ENCODE results near the gene IL17F.
"Not testable (repeated sequence)": the region's sequence is repeated elsewhere in the genome, so short reads cannot be mapped to it uniquely, and the experiment has no call there.

IL17F gene

GRCh38 chr6:52243282-52243893 lies 912 bp downstream of the IL17F start:
- no peak for DNase-seq

GRCh38 chr6:52241819-52242218 lies 2.5 kb downstream of the IL17F start:
- DNase-seq = no peak

GRCh38 chr6:52233975-52234823 lies 10.1 kb downstream of the IL17F start:
- DNase-seq = no peak

- DNase-seq = no peak
Observed at GRCh38 chr6:52233005-52233404, 11.3 kb downstream of the IL17F start.

GRCh38 chr6:52231406-52232127 lies 12.7 kb downstream of the IL17F start:
- peak; percentile 7 for DNase-seq

- DNase-seq = no peak
Observed at GRCh38 chr6:52230685-52231084, 13.6 kb downstream of the IL17F start.

- DNase-seq = peak; percentile 10
Observed at GRCh38 chr6:52227495-52227894, 16.8 kb downstream of the IL17F start.

GRCh38 chr6:52221302-52221701 lies 23.0 kb downstream of the IL17F start:
- peak; percentile 6 for DNase-seq

- no peak for DNase-seq
Observed at GRCh38 chr6:52217761-52218160, 26.5 kb downstream of the IL17F start.

- DNase-seq = no peak
Observed at GRCh38 chr6:52216932-52217575, 27.2 kb downstream of the IL17F start.

- DNase-seq = no peak
Observed at GRCh38 chr6:52215787-52216186, 28.5 kb downstream of the IL17F start.

- peak; percentile 21 for DNase-seq
Observed at GRCh38 chr6:52213127-52213526, 31.2 kb downstream of the IL17F start.

- DNase-seq = no peak
Observed at GRCh38 chr6:52210227-52210626, 34.1 kb downstream of the IL17F start.

GRCh38 chr6:52209770-52210169 lies 34.5 kb downstream of the IL17F start:
- DNase-seq = no peak

GRCh38 chr6:52208612-52209011 lies 35.7 kb downstream of the IL17F start:
- no peak for DNase-seq

GRCh38 chr6:52207066-52207465 lies 37.2 kb downstream of the IL17F start:
- DNase-seq = no peak

GRCh38 chr6:52201493-52201892 lies 42.8 kb downstream of the IL17F start:
- DNase-seq = no peak

- no peak for DNase-seq
Observed at GRCh38 chr6:52201046-52201445, 43.3 kb downstream of the IL17F start.

GRCh38 chr6:52200088-52200487 lies 44.2 kb downstream of the IL17F start:
- DNase-seq = not testable (repeated sequence)

GRCh38 chr6:52195886-52196285 lies 48.4 kb downstream of the IL17F start:
- no peak for DNase-seq

GRCh38 chr6:52191824-52192223 lies 52.5 kb downstream of the IL17F start:
- no peak for DNase-seq

- no peak for DNase-seq
Observed at GRCh38 chr6:52190409-52190808, 53.9 kb downstream of the IL17F start.

- no peak for DNase-seq
Observed at GRCh38 chr6:52189974-52190373, 54.3 kb downstream of the IL17F start.

Measured in CD4-positive, alpha-beta T cell treated with Interleukin-17A for 1 hour (primary cell).